Tibial nerve (tissue), 4 donors: ENCODE results near the gene SH3BP2.

Experiments
- EP300 ChIP-seq, 2 donors: sonication (generic); formaldehyde crosslinking; IDR thresholded peaks; one replicate each; pipeline ENCODE4 v1.6.1; 2017; ENCODE audit warnings: antibody characterized with exemption in 2 of 2, mild to moderate bottlenecking in 1 of 2
- POLR2A ChIP-seq, 2 donors: fragments of 450-650 bp; IDR thresholded peaks; one replicate each; pipeline ENCODE4 v1.6.1; 2017; ENCODE audit warnings: antibody characterized with exemption in 2 of 2, mild to moderate bottlenecking in 2 of 2, moderate library complexity in 2 of 2
- TF ChIP-seq, protein P1 (sequence below), 5 experiments: fragments of 200-600 bp in 3 of 5; fragments of 450-650 bp in 2 of 5; sonication (generic) in 3 of 5; IDR thresholded peaks; one replicate each; pipeline ENCODE4 v1.5.1; 2016 to 2019; ENCODE audit warnings: antibody characterized with exemption in 5 of 5, mild to moderate bottlenecking in 3 of 5, moderate library complexity in 2 of 5

DNA sequence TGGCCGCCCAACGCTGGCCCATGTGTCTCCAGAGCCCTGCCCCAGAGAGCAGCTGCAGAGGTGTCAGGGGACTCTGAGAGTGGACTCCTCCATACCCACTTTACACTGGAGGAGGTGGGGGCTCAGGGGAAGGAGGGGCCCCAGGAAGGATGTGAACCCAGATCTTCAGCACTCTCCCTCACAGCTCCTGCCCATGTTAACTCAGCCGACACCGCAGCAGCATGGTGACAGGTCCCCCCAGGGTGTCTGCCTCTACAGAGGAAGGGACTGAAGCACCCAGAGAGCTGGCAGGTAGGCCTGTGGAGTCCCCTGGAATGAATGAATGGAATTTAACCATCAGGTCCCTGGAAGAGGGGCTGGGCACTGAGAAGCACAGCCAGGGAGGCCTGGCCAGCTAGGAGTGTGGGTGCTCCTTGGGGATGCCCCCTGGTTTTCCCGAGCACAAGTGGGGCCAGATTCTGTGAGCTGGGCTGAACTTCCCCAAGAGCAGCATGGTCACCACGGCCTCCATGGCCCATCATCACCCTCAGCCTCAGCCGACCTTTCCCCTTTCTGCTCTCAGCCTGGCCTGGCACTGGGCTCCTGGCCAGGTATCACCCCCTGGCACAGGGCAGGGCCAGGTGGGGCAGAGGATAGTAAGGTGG is 21.9 kb downstream of the SH3BP2 start:
- TF ChIP-seq, protein P1, sequence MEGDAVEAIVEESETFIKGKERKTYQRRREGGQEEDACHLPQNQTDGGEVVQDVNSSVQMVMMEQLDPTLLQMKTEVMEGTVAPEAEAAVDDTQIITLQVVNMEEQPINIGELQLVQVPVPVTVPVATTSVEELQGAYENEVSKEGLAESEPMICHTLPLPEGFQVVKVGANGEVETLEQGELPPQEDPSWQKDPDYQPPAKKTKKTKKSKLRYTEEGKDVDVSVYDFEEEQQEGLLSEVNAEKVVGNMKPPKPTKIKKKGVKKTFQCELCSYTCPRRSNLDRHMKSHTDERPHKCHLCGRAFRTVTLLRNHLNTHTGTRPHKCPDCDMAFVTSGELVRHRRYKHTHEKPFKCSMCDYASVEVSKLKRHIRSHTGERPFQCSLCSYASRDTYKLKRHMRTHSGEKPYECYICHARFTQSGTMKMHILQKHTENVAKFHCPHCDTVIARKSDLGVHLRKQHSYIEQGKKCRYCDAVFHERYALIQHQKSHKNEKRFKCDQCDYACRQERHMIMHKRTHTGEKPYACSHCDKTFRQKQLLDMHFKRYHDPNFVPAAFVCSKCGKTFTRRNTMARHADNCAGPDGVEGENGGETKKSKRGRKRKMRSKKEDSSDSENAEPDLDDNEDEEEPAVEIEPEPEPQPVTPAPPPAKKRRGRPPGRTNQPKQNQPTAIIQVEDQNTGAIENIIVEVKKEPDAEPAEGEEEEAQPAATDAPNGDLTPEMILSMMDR (IDR thresholded peaks at IDR 0.05) = no peak
- no peak for TF ChIP-seq POLR2A (IDR thresholded peaks at IDR 0.05)
- TF ChIP-seq EP300 (IDR thresholded peaks at IDR 0.05) = no peak
